OCI-LY3 (cell line): Measurements from ENCODE around the gene ZNF487.
"Not testable (repeated sequence)": the region's sequence is repeated elsewhere in the genome, so short reads cannot be mapped to it uniquely, and the experiment has no call there.

Experiments used
- EZH2phosphoT487 ChIP-seq: fragments of 200-600 bp; shearing (Covaris generic); IDR thresholded peaks from 2 replicates; pipeline ENCODE4 v1.6.1; 2018; ENCODE audit warnings: antibody characterized with exemption, mixed run types, low read depth
- TF ChIP-seq, protein P1 (sequence below): fragments of 200-600, 300-600 bp; sonication (generic); IDR thresholded peaks from 2 replicates; pipeline ENCODE4 v1.5.1; 2014; ENCODE audit warnings: antibody characterized with exemption, low read length, low read depth

DNA sequence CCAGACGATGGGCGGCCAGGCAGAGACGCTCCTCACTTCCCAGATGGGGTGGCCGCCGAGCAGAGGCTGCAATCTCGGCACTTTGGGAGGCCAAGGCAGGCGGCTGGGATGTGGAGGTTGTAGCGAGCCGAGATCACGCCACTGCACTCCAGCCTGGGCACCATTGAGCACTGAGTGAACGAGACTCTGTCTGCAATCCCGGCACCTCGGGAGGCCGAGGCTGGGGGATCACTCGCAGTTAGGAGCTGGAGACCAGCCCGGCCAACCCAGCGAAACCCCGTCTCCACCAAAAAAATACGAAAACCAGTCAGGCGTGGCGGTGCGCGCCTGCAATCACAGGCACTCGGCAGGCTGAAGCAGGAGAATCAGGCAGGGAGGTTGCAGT, 28.8 kb downstream of the ZNF487 start:
- TF ChIP-seq, protein P1, sequence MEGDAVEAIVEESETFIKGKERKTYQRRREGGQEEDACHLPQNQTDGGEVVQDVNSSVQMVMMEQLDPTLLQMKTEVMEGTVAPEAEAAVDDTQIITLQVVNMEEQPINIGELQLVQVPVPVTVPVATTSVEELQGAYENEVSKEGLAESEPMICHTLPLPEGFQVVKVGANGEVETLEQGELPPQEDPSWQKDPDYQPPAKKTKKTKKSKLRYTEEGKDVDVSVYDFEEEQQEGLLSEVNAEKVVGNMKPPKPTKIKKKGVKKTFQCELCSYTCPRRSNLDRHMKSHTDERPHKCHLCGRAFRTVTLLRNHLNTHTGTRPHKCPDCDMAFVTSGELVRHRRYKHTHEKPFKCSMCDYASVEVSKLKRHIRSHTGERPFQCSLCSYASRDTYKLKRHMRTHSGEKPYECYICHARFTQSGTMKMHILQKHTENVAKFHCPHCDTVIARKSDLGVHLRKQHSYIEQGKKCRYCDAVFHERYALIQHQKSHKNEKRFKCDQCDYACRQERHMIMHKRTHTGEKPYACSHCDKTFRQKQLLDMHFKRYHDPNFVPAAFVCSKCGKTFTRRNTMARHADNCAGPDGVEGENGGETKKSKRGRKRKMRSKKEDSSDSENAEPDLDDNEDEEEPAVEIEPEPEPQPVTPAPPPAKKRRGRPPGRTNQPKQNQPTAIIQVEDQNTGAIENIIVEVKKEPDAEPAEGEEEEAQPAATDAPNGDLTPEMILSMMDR = not testable (repeated sequence)
- TF ChIP-seq EZH2phosphoT487 = not testable (repeated sequence)
